Measurements from ENCODE around the gene DSG4.

The DSG4 gene

GRCh38 chr18:31386741-31387140 lies 10.2 kb downstream of the DSG4 start:
- H3K27ac Mint-ChIP-seq, result peak overlapping the region; percentile 3
- H3K36me3 Mint-ChIP-seq (ENCODE audit: low read depth), result peaks cover 9% of the 10 kb centered on the region
- H3K9me3 Mint-ChIP-seq, result no peaks in the 10 kb centered on the region
- peaks cover 3% of the 10 kb centered on the region for H3K27me3 Mint-ChIP-seq (ENCODE audit: low read depth, poor library complexity)
- no peak for TF ChIP-seq CTCF (IDR thresholded peaks at IDR 0.05)
- no peak overlapping the region for H3K4me3 Mint-ChIP-seq
- no peak for DNase-seq
- peaks cover 40% of the 10 kb centered on the region for H3K4me1 Mint-ChIP-seq

GRCh38 chr18:31393286-31393685 lies 16.7 kb downstream of the DSG4 start:
- H3K27me3 Mint-ChIP-seq (ENCODE audit: low read depth, poor library complexity), result no peaks in the 10 kb centered on the region
- H3K27ac Mint-ChIP-seq, result no peak overlapping the region
- H3K36me3 Mint-ChIP-seq (ENCODE audit: low read depth), result peaks cover 14% of the 10 kb centered on the region
- no peak overlapping the region for H3K4me3 Mint-ChIP-seq
- H3K9me3 Mint-ChIP-seq, result peaks cover 9% of the 10 kb centered on the region
- no peak for DNase-seq
- peaks cover 47% of the 10 kb centered on the region for H3K4me1 Mint-ChIP-seq
- no peak for TF ChIP-seq CTCF (IDR thresholded peaks at IDR 0.05)

- H3K4me3 Mint-ChIP-seq, result no peak overlapping the region
- peak overlapping the region; percentile 95 for H3K27ac Mint-ChIP-seq
- H3K27me3 Mint-ChIP-seq (ENCODE audit: low read depth, poor library complexity), result no peaks in the 10 kb centered on the region
- no peak for DNase-seq
- H3K9me3 Mint-ChIP-seq, result peaks cover 9% of the 10 kb centered on the region
- H3K4me1 Mint-ChIP-seq, result peaks cover 65% of the 10 kb centered on the region
- H3K36me3 Mint-ChIP-seq (ENCODE audit: low read depth), result peaks cover 5% of the 10 kb centered on the region
- no peak for TF ChIP-seq CTCF (IDR thresholded peaks at IDR 0.05)
Measured at GRCh38 chr18:31396796-31397612, 20.4 kb downstream of the DSG4 start.

- H3K27ac Mint-ChIP-seq, result peak overlapping the region; percentile 98
- peaks cover 68% of the 10 kb centered on the region for H3K4me1 Mint-ChIP-seq
- H3K4me3 Mint-ChIP-seq, result peak overlapping the region; percentile 36
- no peak for TF ChIP-seq CTCF (IDR thresholded peaks at IDR 0.05)
- H3K36me3 Mint-ChIP-seq (ENCODE audit: low read depth), result peaks cover 3% of the 10 kb centered on the region
- H3K9me3 Mint-ChIP-seq, result peaks cover 8% of the 10 kb centered on the region
- no peak for DNase-seq
- no peaks in the 10 kb centered on the region for H3K27me3 Mint-ChIP-seq (ENCODE audit: low read depth, poor library complexity)
Measured at GRCh38 chr18:31398191-31398590, 21.6 kb downstream of the DSG4 start.

GRCh38 chr18:31399306-31400032 lies 22.9 kb downstream of the DSG4 start:
- Mint-ChIP-seq H3K27me3 (ENCODE audit: low read depth, poor library complexity) (no peaks in the 10 kb centered on the region), H3K9me3 (peaks cover 5% of the 10 kb centered on the region), H3K4me3 (peak overlapping the region; percentile 15), H3K4me1 (peaks cover 69% of the 10 kb centered on the region), H3K27ac (peak overlapping the region; percentile 98), H3K36me3 (ENCODE audit: low read depth) (no peaks in the 10 kb centered on the region)
- TF ChIP-seq CTCF (IDR thresholded peaks at IDR 0.05), result no peak
- no peak for DNase-seq
